Measurements from ENCODE around the gene NNMT.

The NNMT gene

DNA sequence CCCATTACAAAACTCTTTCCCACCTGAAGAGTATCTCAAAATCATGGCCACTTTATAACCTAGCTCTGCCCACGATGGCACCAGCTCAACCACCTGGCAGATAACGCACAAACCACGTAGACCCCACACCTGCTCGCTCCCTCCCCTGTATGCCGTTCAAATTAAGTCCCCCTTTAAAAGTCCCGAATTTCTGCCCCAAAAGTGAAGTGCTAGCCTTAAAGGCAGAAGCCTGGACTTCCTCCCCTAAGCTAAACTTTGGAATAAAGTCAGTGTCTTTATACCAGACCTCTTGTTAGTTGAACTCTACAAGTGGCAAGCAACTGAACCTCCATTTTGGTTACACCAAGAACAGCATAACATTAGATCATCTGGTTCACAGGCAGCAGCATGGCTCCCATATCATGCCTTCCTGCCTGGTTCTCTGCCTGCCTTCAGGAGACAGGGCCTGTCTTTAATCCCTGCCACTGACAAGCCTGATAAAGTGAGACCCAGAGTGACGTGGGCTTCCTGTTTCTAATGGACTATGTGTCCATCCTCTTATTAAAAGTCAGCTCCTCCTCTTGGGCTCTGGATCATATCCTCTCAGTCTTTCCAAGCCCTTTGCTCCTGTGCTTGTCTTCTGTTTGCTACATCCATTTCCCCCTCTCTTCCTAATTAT lies 32.6 kb upstream of the NNMT start:
- DNase-seq (ENCODE audit: low read depth in 2 of 2), result no peak

DNA sequence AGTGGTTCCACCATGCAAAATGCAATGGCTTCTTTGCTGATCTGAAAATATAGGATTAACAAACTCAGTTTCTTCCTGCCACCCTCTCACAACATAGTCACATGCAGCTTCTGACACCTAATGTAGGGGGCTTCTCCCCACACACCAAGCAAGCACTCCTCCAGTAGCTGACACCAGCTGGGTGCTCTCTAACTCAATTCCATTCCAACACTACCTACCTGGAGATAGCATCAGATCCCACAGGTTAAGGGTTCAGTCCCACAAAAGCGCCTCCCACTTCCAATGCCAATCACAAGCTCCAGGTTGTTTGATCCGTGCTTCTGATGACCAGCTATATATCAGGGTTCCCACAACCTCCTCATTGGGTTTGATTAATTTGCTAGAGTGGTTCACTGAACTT lies 31.8 kb upstream of the NNMT start:
- DNase-seq (ENCODE audit: low read depth in 2 of 2), result no peak

DNA sequence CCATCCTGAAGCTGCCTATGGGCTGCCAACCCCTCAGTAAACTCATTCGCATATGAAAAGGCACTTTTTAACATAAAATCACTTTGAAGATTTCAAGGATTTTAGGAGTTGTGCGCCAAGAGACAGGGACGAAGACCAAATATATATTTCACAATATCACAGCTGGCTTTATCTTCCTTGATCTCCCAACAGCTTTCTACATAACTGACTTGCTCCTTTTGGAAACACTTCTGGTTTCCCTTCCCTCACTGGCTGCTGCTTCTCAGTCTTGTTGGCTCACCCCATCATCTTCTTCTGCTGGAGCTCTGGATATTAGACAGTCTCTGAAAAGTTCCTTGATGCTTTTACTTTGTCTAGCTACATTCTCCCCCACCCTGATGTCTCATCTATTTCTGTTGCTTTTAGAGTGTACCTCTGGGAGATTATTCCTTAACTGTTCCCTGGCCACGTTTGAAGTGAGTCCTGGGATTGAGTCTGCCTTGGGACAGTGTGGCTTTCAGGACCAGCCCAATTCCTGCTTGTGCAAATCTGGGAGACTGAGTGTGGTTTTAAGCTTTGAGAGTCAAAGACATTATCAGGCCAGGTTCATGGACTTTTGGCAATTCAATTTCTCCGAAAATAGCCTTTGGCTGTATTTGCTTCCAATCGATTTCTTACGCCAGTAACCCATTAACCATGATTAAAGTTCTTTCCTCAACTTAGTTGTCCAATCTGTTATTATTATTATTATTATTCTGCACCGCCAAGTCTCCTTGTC lies 30.9 kb upstream of the NNMT start:
- no peak for DNase-seq (ENCODE audit: low read depth in 2 of 2)

DNA sequence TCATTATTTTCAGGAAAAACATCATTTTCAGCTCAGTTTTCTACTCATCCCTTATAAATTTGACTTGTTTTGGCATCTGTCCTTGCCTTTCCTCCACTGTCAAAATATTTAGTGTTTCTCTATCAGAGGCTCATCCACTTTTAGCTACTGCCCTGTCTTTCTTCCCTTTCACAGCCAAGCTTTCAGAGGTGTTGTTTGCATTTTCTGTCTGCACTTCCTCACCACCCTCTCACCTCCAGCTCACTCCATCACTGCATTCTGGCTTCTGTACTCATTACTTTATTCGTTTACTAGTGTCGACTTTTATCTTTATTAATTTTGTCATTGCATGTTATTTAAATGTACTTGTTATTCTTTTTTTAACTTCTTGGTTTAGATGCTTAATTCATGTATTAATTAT lies 26.7 kb upstream of the NNMT start:
- DNase-seq (ENCODE audit: low read depth in 2 of 2), result no peak

DNA sequence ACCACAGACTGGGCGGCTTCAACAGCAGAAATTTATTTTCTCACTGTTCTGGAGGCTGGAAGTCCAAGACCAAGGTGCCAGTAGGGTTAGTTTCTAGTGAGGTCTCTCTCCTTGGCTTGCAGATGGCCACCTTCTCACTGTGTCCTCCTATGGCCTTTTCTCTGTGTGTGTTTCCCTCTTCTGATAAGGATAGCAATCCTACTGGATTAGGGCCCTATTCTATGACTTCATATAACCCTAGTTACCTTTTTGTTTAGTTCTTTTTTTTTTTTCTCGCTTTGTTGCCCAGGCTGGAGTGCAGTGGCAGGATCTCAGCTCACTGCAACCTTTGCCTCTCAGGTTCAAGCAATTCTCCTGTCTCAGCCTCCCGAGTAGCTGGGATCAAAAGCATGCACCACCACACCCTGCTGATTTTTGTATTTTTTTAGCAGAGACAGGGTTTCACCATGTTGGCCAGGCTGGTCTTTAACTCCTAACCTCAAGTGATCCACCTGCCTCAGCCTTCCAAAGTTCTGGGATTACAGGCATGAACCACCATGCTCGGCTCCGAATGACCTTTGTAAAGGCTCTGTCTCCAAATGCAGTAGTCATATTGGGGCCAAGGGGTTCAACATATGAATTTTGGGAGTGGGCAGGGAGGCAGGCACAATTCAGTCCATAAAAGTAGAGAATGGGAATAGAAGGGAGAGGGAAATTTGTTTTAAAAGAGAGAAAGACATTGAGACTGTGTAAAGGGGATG lies 25.5 kb upstream of the NNMT start:
- DNase-seq (ENCODE audit: low read depth in 2 of 2), result no peak

DNA sequence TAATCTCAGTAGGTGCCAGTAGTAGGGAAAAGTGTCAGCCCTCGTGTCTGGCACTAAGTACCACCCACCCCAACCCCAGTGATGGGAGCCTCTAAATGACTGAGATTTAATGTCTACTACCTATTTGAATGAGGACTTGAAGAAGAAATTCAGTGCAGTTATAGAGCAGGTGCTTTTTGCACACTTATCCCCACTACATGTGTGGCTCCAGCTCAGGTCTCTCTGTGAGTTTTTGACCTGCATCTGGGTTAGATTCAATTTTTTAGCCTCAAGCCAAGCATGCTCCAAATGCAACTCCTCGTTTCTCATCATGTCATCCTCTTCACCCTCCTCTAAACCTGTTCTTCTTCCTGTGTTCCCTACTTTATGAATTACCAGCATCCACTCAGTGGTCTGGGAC lies 24.9 kb upstream of the NNMT start:
- DNase-seq (ENCODE audit: low read depth in 2 of 2), result no peak

DNA sequence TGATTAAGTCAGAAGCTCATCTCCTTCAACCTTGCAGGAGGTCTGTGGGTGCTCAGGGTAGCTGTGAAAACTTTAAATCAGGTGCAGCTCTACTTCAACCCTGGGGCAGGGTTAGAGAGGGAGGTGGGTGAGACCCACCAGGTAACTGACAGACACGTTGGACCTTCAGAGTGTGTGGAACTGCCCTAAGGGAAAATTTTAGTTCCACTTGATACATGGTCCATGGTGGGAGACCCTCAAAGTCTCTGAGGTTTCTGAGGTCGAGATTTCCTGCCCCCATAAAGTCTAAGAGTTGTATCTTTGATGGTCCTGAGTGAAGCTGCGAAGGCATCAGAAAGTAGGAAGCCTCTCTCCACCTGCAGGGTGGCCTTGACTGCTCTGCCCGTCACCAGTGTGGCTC lies 23.9 kb upstream of the NNMT start:
- DNase-seq (ENCODE audit: low read depth in 2 of 2), result no peak

DNA sequence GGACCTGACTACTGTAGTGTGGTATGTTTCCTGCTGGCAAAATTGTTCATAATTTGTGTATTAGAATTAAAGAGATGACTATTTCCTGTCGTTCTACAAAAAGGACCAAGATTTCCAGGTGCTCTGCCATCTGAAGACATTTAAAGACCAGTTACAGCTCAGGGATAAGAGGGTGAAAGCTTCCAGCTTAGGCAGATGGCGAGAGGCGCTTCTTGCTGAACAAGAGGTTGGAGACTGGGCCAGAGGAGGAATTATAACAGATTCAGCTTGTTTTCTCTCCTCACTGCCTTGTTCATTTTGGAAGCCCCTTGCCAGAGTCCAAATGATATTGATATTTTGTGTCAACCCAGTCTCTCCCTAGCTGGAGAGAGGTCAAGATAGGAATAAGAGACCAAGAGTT lies 23.1 kb upstream of the NNMT start:
- no peak for DNase-seq (ENCODE audit: low read depth in 2 of 2)

DNA sequence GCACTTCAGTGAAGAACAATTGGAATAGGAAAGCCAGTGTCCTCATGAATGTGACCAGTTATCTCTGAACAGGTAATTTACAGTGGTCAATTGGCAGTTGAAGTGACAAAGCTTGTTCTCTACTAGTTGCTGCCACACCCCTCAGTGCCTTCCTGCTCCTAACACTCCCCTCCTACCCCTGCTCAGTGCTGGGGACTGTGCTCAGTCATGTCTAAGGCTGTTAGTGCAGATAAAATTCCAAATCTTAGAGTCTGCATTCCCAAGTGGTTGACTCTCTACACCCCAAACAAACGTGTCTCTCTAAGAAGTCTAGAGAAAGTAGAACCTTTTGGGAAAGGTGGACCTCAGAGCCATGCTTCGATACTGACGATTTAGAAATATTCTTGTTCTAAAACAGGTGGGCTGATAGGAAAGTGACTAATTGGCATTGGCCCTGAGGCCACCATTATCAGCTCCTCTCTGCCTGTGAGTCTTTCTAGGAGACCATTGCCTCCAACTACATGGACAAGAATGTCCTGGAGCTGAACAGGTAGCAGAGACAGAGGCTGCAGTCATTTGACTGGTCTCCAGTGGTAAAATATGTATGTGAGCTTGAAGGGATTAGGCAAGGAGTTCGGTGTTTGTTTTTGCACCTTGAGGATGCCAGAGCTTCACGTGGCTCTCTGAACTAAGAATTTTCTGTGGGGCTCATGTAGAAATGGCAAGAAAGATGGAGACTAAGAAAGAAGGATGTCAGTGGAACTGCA lies 22.1 kb upstream of the NNMT start:
- DNase-seq (ENCODE audit: low read depth in 2 of 2), result no peak

DNA sequence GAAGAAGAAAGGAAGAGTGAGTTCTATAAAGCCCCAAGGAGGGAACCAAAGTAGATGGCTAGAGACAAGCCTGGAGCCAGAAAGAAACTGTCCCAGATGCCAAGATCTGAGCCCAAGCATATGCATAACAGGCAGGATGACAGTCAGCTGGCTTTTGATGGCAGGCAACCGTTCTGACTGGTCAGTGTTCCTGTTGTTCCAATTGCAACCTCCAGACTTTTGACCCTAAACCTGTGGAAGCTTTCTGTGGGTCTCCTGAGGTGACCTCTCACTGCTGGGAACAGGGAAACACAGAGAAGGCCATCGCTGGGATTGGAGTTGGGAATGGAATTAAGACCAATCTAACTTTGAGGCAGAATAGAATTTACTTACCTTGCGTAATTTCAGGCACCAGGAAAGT lies 21.6 kb upstream of the NNMT start:
- no peak for DNase-seq (ENCODE audit: low read depth in 2 of 2)

DNA sequence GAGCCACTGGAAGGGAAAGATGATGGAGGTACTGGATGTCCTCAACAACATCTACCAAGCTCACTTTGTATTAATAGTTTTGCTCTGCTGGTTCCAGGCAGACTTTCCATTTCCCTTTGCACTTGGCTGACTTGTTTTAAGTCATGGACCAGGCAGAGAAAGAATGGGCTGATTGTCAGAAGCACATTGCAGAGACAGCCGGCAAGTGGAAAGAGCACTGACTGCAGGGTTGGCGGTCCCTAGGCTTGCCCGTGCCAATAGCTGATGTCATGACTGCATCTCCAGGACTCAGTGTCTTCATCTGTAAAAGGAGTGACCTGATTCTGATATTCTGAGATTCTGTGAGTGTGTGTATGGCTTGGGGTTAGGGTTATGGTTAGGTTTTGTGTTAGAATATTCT lies 20.9 kb upstream of the NNMT start:
- no peak for DNase-seq (ENCODE audit: low read depth in 2 of 2)

DNA sequence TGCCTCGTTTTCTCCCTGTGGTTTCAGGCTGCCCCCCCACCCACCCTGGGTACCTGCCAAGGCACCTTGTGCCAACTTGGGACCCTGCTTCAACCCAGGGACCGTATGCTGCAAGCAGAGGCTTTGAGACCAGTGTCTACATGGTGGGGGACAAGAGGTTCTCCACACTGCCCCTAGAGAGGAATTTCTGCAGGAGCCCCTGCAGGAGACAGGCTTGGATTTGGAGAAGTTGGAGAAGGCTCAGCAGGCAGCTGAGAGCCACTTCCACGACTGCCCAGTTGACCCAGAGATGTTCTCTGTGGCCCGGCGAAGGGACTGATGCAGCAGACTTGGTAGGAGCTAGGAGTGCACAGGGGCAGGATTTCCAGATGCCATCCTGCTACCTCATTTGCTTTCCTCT lies 20.1 kb upstream of the NNMT start:
- no peak for DNase-seq (ENCODE audit: low read depth in 2 of 2)

DNA sequence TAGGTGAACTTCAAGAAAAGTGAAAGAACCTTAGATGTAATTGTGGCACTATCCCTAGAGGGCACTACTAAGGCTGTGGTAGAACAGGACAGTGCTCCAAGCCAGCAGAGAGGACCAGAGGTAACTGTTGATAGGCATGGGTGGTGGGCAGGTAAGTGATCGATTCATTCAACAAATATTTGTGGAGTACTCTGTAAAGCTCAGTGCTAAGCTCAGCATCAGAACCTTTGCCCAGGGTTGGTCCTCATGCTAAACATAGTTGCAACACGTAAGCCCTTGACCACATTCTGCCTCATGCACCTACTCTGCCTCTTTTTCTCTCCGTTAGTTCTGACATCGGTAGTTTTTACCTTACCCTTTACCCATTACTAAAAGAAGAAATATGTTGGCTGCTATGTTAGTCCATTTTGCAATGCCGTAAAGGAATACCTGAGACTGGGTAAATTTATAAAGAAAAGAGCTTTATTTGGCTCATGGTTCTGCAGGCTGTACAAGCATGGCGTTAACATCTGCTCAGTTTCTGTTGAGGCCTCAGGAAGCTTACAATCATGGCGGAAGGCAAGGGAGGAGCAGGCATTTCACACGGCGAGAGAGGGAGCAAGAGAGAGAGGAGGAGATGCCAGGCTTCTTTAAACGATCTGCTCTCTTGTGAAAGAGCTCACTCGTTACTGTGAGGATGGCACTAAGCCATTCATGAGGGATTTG lies 18.4 kb upstream of the NNMT start:
- no peak for DNase-seq (ENCODE audit: low read depth in 2 of 2)

DNA sequence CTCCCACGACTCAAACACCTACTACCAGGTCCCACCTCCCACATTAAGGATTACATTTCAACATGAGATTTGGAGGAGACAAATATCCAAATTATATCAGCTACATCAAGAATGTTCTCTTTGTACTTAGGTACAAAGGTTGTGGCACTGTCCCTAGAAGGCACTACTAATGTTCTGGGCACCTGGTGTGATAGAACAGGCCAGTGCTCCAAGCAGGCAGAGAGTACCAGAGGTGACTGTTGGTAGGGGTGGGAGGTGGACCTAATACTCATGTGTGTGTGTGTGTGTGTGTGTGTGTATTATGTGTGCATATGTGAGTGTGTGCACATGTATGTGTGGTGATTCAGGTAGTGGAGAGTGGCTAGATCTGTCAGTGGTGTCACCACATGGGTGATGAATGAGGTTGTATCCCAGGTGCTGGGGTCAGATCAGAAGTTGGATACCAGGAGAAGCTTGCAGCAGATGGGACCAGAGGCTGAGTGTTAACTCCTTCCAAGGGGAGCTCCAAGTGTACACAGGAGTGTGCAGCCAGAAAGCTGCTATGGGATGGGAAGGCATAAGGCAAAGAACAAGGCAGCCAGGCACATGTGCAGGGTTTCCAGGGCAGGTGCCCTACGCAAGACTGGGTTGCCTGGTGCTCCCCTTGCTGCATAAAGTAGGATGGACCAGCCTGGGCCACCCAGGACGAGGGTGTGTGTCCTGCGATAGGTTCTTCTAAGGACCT lies 17.7 kb upstream of the NNMT start:
- no peak for DNase-seq (ENCODE audit: low read depth in 2 of 2)

DNA sequence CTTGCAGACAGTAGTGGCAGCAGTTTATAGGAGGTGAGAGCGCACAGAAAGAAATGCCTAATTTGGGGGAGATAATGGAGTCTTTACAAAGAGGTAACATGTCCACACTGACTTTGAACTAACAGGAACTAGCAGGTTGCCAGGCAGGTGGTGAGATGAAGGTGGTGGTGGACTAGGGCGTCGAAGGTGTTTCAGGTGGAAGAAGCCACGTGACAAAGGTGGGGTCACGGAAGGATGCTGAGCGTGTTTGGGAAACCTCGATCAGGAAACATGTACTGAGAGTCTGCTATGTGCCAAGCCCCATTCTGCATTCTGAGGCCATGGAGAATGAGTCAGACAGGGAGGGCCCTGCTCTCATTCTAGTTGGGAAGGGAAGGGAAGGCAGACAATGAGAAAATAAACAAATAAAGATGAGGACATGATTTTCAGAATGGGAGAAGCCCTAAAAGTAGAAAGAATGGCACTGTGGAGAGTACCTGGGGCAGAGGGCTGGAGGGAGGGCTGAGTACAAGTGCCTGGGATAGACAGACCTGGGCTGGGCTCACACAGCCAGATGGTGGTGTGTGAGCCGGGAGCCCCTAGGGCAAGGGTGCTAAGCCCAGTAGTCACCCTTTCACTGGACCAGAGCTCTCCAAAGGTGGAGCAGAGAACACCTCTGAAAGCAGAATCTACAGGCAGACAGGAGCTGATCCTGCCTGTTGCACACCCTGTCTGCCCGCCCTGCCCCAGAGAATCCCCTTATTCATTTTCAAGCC lies 16.2 kb upstream of the NNMT start:
- DNase-seq (ENCODE audit: low read depth in 2 of 2), result no peak

DNA sequence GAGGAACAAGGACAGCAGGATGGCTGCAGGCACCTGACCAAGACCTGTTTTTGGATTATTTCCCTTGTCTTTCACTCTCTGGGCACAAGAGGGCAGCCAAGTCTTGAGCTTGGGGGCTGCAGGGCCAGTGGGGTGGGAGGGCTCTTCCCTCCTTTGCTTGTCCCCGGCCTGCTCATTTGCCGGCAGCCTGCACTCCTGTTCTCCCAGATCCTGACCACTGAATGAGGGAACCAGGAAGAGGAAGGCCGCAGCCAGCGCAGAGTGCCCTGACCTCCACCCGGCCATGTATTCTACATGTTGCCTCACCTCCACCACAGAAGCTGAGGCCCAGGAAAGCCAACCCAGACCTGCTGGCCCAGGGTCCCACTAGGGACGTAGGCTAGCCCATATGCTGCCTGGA lies 15.5 kb upstream of the NNMT start:
- DNase-seq (ENCODE audit: low read depth in 2 of 2), result no peak

DNA sequence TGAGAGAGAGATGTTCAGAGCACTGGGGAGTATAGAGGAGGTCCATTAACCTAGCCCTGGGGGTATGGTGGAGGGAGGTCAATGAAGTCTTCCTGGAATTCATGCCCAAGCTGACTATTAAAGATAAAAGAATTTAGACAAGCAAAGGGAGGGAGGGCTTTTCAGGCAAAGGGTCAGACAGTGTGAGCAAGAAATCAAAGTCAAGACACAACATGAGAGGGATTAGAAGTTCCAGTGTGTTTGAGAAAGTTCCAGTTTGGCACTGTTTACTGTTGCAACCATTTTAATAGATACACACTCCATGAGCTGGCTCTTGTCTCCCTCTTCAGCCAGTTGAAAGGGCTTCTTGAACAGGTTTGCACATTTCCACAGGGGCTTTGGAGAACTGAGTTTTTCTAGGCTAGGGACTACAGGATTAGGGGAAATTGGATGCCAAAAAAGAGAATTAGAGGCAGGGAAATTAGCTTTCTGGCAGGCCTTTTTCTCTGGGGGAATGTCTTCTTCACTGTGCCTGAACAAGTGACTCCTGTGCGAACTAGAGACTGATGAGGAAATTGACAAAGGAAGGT lies 14.7 kb upstream of the NNMT start:
- no peak for DNase-seq (ENCODE audit: low read depth in 2 of 2)

DNA sequence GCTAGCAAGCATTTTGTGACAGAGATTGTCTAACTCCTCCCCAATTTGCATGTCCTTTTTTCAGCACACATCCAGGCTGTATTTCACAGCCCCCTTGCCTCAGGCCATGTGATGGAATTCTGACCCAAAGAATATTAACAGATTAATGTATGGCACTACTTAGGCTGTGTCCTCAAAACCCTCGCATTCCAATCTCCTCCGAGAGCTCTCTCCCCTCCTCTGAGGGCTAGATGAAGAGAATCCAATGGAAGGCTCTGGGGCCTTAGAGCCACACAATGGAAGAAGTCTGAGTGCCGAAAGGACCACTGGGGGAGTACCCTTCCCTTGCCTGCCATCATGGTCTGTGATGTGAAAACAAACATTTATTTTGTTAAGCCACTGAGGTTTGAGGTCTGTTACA lies 13.7 kb upstream of the NNMT start:
- no peak for DNase-seq (ENCODE audit: low read depth in 2 of 2)

DNA sequence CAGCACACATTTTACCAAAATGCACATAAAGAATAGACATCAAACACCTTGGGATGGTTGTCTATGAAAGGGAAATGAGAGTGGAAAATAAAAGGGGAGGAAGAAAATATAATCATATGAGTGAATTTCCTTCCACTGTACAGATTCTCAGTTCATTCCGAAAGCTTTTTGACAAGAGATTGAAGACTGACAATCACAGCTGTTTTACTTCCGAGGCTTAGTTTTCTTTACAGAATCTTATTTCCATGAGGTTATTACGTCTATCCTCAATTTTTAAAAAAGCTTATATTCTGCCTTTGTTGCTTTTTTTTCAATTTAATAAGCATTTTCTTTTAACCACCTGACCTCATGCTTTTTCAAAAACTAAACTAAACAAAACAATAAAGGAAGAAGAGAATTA lies 12.8 kb upstream of the NNMT start:
- DNase-seq (ENCODE audit: low read depth in 2 of 2), result no peak

DNA sequence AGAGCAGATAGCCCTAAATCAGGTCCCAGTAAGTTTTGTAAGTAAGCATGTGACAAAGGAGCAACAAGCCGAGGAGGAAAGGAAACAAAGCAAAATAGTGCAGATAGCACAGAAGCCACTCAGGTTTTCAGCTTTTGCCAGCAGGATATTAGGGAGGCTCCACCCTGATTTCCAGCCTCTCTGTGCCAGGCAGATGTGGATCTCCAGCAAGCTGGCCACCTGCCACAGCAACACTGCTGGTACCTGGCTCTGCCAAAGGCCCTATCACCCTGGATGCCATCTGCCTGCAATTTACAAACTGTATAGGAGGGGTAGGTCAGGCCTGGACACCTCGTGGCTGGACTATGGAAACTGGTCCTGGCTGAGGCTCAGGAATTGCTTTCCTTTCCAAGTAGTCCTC lies 12.2 kb upstream of the NNMT start:
- no peak for DNase-seq (ENCODE audit: low read depth in 2 of 2)
